Mucosa of stomach (tissue), 1 donor: ENCODE data around the gene ZNF670.
A peak's percentile ranks its signal among the peaks of the same experiment; 100 is the strongest.

Source experiments
- H3K27me3 ChIP-seq: one replicate; pipeline ENCODE4 v1.7.0; 2013; ENCODE audit warnings: mild to moderate bottlenecking, low read length; ENCODE audit not compliant: control insufficient read depth, insufficient read depth
- H3K36me3 ChIP-seq: one replicate; pipeline ENCODE4 v1.7.0; 2013; ENCODE audit warnings: low read length; ENCODE audit not compliant: control insufficient read depth, insufficient read depth
- H3K4me1 ChIP-seq: one replicate; pipeline ENCODE4 v1.7.0; 2013; ENCODE audit warnings: mild to moderate bottlenecking, low read length; ENCODE audit not compliant: control insufficient read depth, insufficient read depth
- H3K4me3 ChIP-seq: one replicate; pipeline ENCODE4 v1.7.0; 2013; ENCODE audit warnings: low read length
- H3K9ac ChIP-seq: one replicate; pipeline ENCODE4 v1.7.0; 2013; ENCODE audit warnings: mild to moderate bottlenecking, low read length, moderate library complexity
- H3K9me3 ChIP-seq: one replicate; pipeline ENCODE4 v1.7.0; 2013; ENCODE audit warnings: mild to moderate bottlenecking, low read length, moderate library complexity; ENCODE audit not compliant: control insufficient read depth
- donor health status: Pancreatic carcinoma.

The ZNF670 gene

DNA sequence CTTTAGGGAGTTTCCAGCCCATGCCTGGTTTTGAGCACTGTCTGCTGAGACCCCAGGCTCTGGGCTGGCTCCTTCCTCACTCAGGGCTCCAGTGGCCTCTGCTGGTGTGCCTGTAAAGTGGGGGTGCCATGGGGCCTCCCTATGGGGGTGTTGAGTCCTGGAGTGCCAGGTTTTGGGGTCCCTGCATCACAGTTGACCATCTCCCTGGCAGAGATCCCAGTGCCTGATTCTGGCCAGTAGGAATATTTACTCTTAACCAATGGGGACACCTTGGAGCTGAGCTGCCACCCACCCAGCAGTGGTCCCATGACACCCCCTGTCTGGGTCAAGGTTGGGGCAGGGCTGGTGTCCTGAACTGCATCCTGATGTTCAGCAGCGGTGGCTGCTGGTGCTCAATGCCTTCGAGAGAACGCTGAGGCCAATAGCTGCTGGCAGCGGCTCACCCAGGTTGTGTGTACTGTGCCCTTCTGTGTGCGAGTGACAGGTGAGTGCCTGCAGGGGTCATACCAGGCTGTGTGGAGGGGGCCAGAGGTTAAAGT lies 35.2 kb upstream of the ZNF670 start:
- Histone ChIP-seq H3K4me3 (no peak overlapping the region), H3K36me3 (no peaks in the 10 kb centered on the region), H3K4me1 (peaks cover 10% of the 10 kb centered on the region), H3K9me3 (no peaks in the 10 kb centered on the region), H3K9ac (no peak overlapping the region), H3K27me3 (peaks cover 5% of the 10 kb centered on the region)

DNA sequence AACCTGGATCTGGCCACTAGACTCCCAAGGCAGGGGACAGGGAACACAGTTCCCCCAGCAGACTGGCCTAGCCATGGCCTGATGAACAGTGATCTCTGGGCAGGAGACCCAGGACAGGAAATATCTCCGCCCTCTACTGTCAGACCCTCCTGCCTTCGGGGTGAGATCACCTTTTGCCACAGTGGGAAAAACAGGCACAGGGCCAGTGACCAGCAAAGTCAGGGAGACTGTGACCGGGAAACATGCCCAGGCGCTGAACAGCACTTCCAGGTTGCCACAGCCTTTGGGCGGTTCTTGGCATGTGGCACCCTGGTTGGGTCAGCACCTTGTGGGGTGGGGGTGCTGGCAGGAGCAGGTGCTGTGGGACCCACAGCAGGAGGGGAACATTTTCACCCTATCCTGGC lies 34.5 kb upstream of the ZNF670 start:
- Histone ChIP-seq H3K27me3 (peaks cover 5% of the 10 kb centered on the region), H3K4me3 (no peak overlapping the region), H3K9me3 (no peaks in the 10 kb centered on the region), H3K9ac (no peak overlapping the region), H3K4me1 (peaks cover 10% of the 10 kb centered on the region), H3K36me3 (no peaks in the 10 kb centered on the region)

DNA sequence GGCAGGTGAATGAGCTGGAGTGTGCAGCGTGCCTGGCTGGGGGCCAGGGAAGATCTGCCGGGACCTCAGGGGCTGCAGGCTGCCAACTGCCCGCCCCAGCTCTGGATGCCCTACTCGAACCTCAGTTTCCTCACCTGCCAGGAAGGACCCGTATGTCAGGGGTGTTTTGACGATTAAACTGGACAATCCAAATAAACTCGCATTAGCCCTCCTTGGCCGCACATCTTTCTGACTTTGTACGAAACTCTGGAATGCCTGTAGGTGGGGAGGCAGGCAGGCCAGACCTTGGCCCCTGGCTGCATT lies 33.8 kb upstream of the ZNF670 start:
- H3K9ac ChIP-seq = peak overlapping the region; percentile 72
- peaks cover 10% of the 10 kb centered on the region for H3K4me1 ChIP-seq
- peaks cover 5% of the 10 kb centered on the region for H3K27me3 ChIP-seq
- no peak overlapping the region for H3K4me3 ChIP-seq
- H3K36me3 ChIP-seq = no peaks in the 10 kb centered on the region
- H3K9me3 ChIP-seq = no peaks in the 10 kb centered on the region

DNA sequence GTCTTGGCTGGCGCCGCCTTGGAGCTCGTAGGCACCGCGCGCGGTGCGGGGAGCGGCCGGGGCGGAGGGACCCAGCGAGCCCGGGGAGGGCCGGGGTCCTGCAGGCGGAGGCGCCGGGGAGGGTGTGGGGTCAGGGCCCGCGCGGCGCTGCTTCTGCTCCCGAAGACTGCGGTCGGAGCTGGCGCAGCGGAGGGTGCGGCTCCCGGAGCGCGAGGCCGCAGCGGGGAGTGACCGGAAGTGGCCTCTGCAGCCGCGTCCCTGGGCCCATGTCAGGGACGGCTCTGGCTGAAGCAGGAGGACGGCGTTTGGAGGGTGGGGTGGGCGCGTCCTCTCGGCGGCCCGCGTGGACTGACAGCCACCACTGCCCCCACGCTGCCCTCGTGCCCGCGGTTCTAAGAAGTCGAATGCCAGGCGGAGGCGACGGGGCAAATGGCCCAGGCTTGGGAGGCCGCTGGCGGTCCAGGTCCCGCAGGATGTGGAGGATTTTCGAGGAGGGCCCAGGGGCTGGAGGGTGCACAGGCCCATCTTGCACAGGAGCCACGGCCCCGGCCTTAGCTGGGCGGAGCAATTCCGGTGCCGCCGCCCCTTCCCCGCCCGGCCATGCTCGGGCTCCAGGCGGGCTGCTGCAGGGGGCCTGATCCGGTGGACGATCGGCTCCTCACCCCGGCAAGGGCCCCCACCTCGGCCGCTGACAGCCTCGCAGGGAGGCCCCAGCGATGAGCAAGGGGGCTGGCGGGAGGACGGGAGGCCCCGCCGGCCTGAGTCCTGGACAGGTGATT lies 33.3 kb upstream of the ZNF670 start:
- Histone ChIP-seq H3K4me3 (peak overlapping the region; percentile 19), H3K27me3 (peaks cover 5% of the 10 kb centered on the region), H3K9ac (peak overlapping the region; percentile 72), H3K4me1 (peaks cover 10% of the 10 kb centered on the region), H3K36me3 (no peaks in the 10 kb centered on the region), H3K9me3 (no peaks in the 10 kb centered on the region)

DNA sequence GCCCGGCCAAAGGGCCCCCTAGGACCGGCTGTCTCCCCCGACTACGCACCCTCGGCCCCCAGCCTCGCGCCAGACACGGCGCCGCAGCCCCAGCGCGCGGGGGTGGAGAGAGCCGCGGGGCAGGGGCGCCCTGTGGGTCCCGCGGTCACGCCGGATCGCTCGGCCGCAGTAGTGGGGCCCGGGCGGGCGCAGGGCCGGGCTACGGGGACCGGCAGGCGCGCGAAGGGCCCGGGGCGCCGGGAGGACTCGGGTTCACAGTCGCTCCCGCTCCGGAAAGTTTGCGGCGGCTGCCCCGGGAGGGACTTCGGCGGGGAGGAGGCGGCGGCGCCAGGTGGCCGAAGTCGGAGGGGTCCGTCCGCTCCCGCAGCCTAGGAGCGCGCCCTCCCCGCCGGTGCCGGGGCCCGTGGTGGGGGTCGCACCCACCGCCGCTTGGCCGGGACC lies 32.7 kb upstream of the ZNF670 start:
- Histone ChIP-seq H3K4me3 (peak overlapping the region; percentile 19), H3K9me3 (no peaks in the 10 kb centered on the region), H3K27me3 (peaks cover 5% of the 10 kb centered on the region), H3K4me1 (peaks cover 10% of the 10 kb centered on the region), H3K9ac (peak overlapping the region; percentile 72), H3K36me3 (no peaks in the 10 kb centered on the region)

DNA sequence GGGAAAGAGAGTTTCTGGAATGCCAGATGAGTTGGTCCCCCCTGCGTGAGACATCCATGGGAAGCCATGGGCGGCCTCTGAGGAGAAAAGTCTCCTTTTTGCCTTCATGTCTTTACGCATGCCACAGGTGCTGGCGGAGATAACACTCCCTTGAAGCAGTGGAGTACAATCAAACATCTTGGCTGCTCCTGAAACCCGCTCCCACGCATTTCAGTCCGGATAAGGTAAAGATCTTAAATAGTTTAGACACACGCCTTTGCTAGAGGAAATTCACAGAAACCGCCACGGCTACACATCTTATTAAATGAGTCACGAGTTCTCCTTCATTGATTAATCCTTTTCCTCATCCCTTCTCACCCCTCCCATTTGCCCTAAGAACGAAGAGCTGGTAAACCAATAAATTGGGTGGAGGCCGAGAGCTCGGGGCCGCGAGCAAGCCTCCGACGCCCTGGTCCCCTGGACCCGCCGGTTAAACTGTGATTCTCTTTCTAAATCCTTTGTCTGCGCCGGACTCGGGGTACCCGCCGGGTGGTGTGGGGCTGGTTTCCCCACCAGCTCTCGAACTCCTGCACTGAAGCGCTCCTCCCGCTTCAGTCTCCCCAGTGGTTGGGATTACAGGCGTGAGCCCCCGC lies 32.1 kb upstream of the ZNF670 start:
- H3K27me3 ChIP-seq = peaks cover 5% of the 10 kb centered on the region
- no peaks in the 10 kb centered on the region for H3K9me3 ChIP-seq
- peaks cover 10% of the 10 kb centered on the region for H3K4me1 ChIP-seq
- peak overlapping the region; percentile 72 for H3K9ac ChIP-seq
- H3K4me3 ChIP-seq = no peak overlapping the region
- no peaks in the 10 kb centered on the region for H3K36me3 ChIP-seq

DNA sequence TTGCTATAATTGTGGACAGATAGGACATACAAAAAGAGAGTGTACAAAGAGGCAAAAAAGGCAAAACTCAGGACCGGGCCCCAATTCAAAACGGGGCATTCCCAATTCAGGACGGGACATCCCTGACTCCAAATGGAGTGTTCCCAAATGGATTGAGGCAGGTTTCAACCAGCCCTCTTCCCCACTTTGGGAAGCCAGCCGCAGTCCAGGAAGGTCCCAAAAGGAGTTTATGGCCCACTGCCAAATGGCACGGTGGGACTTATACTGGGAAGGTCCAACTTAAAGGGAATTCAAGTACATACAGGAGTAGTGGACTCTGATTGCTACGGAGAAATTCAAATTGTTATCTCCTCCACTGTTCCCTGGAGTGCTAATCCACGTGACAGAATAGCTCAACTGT lies 29.1 kb upstream of the ZNF670 start:
- Histone ChIP-seq H3K27me3 (peaks cover 5% of the 10 kb centered on the region), H3K9me3 (no peaks in the 10 kb centered on the region), H3K4me3 (no peak overlapping the region), H3K4me1 (peaks cover 17% of the 10 kb centered on the region), H3K36me3 (no peaks in the 10 kb centered on the region), H3K9ac (no peak overlapping the region)

DNA sequence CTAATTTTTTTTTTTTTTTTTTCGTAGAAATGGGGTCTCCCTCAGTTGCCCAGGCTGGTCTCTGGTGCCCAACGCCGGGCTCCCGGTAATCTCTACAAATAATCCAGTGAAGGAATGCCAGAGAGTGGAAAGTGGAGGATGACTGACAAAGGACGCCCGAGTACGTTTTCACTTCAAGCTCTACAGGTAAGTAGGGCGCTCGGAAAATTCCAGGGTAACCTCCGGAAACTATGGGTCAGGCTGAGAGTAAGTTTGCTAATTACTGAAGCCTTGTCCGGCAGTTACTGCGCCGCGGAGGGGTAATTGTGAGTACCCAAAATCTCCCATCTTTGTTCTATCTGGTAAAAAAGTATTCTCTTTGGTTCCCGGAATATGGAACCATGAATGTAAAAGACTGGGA lies 27.4 kb upstream of the ZNF670 start:
- peaks cover 12% of the 10 kb centered on the region for H3K4me1 ChIP-seq
- H3K9me3 ChIP-seq = peaks cover under 1% of the 10 kb centered on the region
- no peaks in the 10 kb centered on the region for H3K36me3 ChIP-seq
- H3K9ac ChIP-seq = no peak overlapping the region
- no peak overlapping the region for H3K4me3 ChIP-seq
- H3K27me3 ChIP-seq = peaks cover 5% of the 10 kb centered on the region

DNA sequence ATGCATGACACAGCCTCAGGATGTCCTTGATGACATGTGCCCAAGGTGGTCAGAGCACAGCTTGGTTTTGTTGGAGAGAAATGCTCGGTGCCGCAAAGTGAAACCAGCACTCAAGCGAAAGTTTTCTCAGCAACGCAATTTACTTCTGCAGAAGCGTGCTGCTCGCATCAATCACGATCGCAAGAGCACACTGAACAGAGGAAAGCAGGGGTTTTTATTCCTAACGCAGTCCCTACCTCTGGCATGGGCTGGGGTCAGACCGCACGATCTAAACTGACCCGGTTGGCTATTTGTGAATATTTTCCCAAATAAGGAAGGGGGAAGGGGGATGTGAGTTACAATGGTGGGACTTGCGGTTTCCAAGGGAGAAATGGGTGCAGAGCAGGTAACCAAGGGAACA lies 26.4 kb upstream of the ZNF670 start:
- H3K4me3 ChIP-seq = no peak overlapping the region
- H3K9ac ChIP-seq = no peak overlapping the region
- no peaks in the 10 kb centered on the region for H3K27me3 ChIP-seq
- peaks cover 6% of the 10 kb centered on the region for H3K36me3 ChIP-seq
- H3K4me1 ChIP-seq = peaks cover 7% of the 10 kb centered on the region
- H3K9me3 ChIP-seq = peaks cover 4% of the 10 kb centered on the region

DNA sequence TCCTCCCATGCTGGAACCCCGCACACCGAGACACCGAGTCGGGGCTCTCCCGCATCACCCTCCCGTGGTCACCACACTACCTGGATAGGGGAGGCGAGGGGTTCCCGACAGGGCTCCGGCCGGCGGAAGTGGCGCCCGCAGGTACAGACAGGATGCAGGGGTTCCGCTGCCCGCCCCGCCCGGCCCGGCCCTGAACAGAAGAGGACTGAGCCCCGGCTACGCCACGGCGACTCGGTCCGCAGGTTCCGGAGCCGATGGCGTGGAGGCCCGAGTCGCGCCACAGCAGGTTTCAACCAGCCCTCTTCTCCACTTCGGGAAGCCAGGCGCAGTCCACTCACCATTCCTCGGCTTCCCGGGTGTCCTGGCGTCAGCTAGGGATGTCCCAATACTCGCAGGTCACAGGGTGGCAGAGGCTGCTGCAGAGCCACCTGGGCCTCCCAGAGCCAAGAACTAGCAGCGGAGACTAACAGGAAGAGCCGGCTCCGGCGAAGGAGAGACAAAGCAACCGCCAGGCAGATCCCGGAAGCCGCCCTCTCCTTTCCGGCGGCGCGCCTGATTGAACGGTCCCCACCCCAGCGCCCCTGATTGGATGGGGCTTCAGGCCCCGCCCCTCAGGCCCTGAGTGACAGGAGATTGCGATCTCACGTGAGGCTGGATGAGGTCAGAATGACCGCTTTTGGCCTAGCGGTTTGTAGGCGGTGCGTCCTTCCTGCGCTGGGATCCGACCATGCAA lies 25.4 kb upstream of the ZNF670 start, which contains the start of gene ZNF669:
Gene ZNF669 (minus strand): TSS at position 498 of the 733 bp plus-strand sequence. CDS start 157 bp downstream, at position 341.
- Histone ChIP-seq H3K4me1 (peaks cover 7% of the 10 kb centered on the region), H3K9me3 (peaks cover 4% of the 10 kb centered on the region), H3K9ac (peak within 1 kb of the TSS; percentile 82), H3K4me3 (peak within 1 kb of the TSS; percentile 81), H3K36me3 (peaks cover 6% of the 10 kb centered on the region), H3K27me3 (no peaks in the 10 kb centered on the region)

DNA sequence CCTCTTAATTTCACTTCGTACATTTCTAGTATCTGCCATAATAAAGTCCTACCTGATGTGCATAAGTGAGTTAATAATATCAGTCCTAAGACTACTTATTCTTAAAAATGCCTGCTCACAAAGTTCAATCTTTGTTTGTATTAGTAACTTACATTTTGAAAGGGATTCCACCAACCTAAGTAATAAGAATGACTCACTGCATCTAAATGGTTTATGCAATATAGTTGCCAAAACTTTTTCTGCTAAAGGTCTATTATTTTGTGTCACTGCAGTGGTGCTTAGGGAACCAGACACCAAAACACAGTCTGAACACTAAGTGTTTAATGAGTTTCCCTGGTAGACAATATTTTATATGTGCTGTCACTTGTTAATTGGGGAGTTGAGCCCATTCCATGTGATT lies 23.8 kb upstream of the ZNF670 start:
- Histone ChIP-seq H3K36me3 (peaks cover 6% of the 10 kb centered on the region), H3K9ac (no peak overlapping the region), H3K4me1 (peaks cover 7% of the 10 kb centered on the region), H3K27me3 (no peaks in the 10 kb centered on the region), H3K9me3 (peaks cover 4% of the 10 kb centered on the region), H3K4me3 (no peak overlapping the region)
